PC-3 (cell line): ENCODE data around the gene PAOX. TPM values are rescaled to one million over a fixed set of nuclear protein-coding genes. Genes with fewer than 3 reads are reported as not detected.

ENCODE experiments used
- ATAC-seq: fragments of 200-7000 bp; cut with Tn5 transposase; 2 replicates; pipeline ENCODE4 v1.9.1; 2020; ENCODE audit warnings: mild to moderate bottlenecking, moderate library complexity
- Bru-seq: library from RNA; stranded (reverse); fragments of 400-500 nt; gene quantifications from one replicate; lab custom pipeline; 2021; lab: Mats Ljungman, UMichigan
- BruChase-seq, 2 experiments: library from RNA; stranded (reverse); fragments of 400-500 nt; gene quantifications; one replicate each; lab custom pipeline; 2021; lab: Mats Ljungman, UMichigan
- BruUV-seq: library from RNA; stranded (reverse); fragments of 400-500 nt; replicated peaks from 2 replicates; lab custom pipeline; 2021; lab: Mats Ljungman, UMichigan
- CTCF ChIA-PET: fragments of 300-600 bp; sonication (Branson Sonifier 250); formaldehyde crosslinking; loops from one replicate; lab custom pipeline; 2022; ENCODE audit warnings: antibody characterized with exemption; lab: Charles Lee
- POLR2A ChIA-PET: fragments of 300-600 bp; sonication (Branson Sonifier 250); formaldehyde crosslinking; loops from one replicate; lab custom pipeline; 2022; ENCODE audit warnings: antibody characterized with exemption; ENCODE audit not compliant: unreplicated experiment; lab: Charles Lee
- DNase-seq: peaks from one replicate; pipeline ENCODE4 v3.0.0-alpha.2; 2015
- H2AFZ ChIP-seq: fragments of 300-600 bp; sonication (generic); 2 replicates; pipeline ENCODE4 v1.6.0; 2016; ENCODE audit warnings: antibody characterized with exemption, low read length
- H3F3A ChIP-seq: fragments of 300-600 bp; sonication (generic); one replicate; pipeline ENCODE4 v1.6.0; 2017; ENCODE audit warnings: antibody characterized with exemption, low read length, control low read depth, mild to moderate bottlenecking; ENCODE audit not compliant: unreplicated experiment
- H3K27ac ChIP-seq: fragments of 300-600 bp; sonication (generic); 2 replicates; pipeline ENCODE4 v1.5.1; 2016; ENCODE audit warnings: mild to moderate bottlenecking, low read length
- H3K27me3 ChIP-seq: fragments of 300-600 bp; sonication (generic); 2 replicates; pipeline ENCODE4 v1.6.1; 2016; ENCODE audit warnings: low read length, mixed read lengths
- H3K36me3 ChIP-seq: fragments of 300-600 bp; sonication (generic); 2 replicates; pipeline ENCODE4 v1.6.1; 2016; ENCODE audit warnings: low read depth, mixed run types, low read length, mixed read lengths
- H3K4me1 ChIP-seq: fragments of 300-600 bp; sonication (generic); 2 replicates; pipeline ENCODE4 v1.5.1; 2016; ENCODE audit warnings: low read length; ENCODE audit not compliant: insufficient read depth
- H3K4me2 ChIP-seq: fragments of 300-600 bp; sonication (generic); 2 replicates; pipeline ENCODE4 v1.6.0; 2016; ENCODE audit warnings: low read length
- H3K4me3 ChIP-seq: fragments of 300-600 bp; sonication (generic); 2 replicates; pipeline ENCODE4 v1.5.1; 2016; ENCODE audit warnings: mild to moderate bottlenecking, low read length, mixed read lengths
- H3K79me2 ChIP-seq: fragments of 300-600 bp; sonication (generic); 2 replicates; pipeline ENCODE4 v1.6.1; 2017; ENCODE audit warnings: low read length, mixed read lengths
- H3K9ac ChIP-seq: fragments of 300-600 bp; sonication (generic); 2 replicates; pipeline ENCODE4 v1.6.0; 2016; ENCODE audit warnings: mild to moderate bottlenecking, low read length
- H3K9me2 ChIP-seq: fragments of 300-600 bp; sonication (generic); replicated peaks from 2 replicates; pipeline ENCODE4 v1.6.1; 2016; ENCODE audit warnings: mixed run types, low read length, mixed read lengths
- H3K9me3 ChIP-seq: fragments of 300-600 bp; sonication (generic); 2 replicates; pipeline ENCODE4 v1.6.1; 2016; ENCODE audit warnings: low read length, mixed read lengths
- H4K20me1 ChIP-seq: fragments of 300-600 bp; sonication (generic); 2 replicates; pipeline ENCODE4 v1.6.1; 2016; ENCODE audit warnings: low read length, mixed read lengths
- EZH2 ChIP-seq: fragments of 300-600 bp; sonication (generic); IDR thresholded peaks from one replicate; pipeline ENCODE4 v1.6.1; 2017; ENCODE audit warnings: antibody characterized with exemption, mild to moderate bottlenecking, low read length; ENCODE audit not compliant: unreplicated experiment
- EZH2phosphoT487 ChIP-seq: fragments of 300-600 bp; sonication (generic); IDR thresholded peaks from 2 replicates; pipeline ENCODE4 v1.6.1; 2018; ENCODE audit warnings: mild to moderate bottlenecking, antibody characterized with exemption, low read length, borderline replicate concordance
- intact Hi-C: fragments of 100-400 bp; cut with micrococcal nuclease; formaldehyde crosslinking; loops from 2 replicates; pipeline ENCODE4 v1.9.0; 2023
- long read RNA-seq: library from polyadenylated mRNA; unstranded; transcript quantifications from one replicate; pipeline ENCODE4 v2.0.0, GENCODE V29; 2021; ENCODE audit not compliant: unreplicated experiment
- total RNA-seq: library from RNA; depleted of rRNA; stranded (reverse); fragments of >200 nt; gene quantifications from 2 replicates; pipeline ENCODE4 v1.2.3, GENCODE V29; 2014; rRNA removed
- TF ChIP-seq, protein P1 (sequence below): fragments of 300-600 bp; sonication (generic); conservative IDR thresholded peaks from 2 replicates; pipeline ENCODE4 v1.5.1; 2017; ENCODE audit warnings: antibody characterized with exemption, low read depth, mild to moderate bottlenecking, low read length

PAOX gene
- total RNA-seq (3.7 and 4.1 TPM in 2 replicates), Bru-seq, nascent RNA (percentile 46 among the genes with signal in this experiment), BruChase-seq, experiment 1, labeled RNA remaining after a 6-hour chase (percentile 42 among the genes with signal in this experiment), BruChase-seq, experiment 2, labeled RNA remaining after a 2-hour chase (percentile 50 among the genes with signal in this experiment)
- long read RNA-seq, partial matches to known transcripts = 4 of 7 reads
- long read RNA-seq, other reads (novel, unspliced or antisense) = 2 of 7 reads

DNA sequence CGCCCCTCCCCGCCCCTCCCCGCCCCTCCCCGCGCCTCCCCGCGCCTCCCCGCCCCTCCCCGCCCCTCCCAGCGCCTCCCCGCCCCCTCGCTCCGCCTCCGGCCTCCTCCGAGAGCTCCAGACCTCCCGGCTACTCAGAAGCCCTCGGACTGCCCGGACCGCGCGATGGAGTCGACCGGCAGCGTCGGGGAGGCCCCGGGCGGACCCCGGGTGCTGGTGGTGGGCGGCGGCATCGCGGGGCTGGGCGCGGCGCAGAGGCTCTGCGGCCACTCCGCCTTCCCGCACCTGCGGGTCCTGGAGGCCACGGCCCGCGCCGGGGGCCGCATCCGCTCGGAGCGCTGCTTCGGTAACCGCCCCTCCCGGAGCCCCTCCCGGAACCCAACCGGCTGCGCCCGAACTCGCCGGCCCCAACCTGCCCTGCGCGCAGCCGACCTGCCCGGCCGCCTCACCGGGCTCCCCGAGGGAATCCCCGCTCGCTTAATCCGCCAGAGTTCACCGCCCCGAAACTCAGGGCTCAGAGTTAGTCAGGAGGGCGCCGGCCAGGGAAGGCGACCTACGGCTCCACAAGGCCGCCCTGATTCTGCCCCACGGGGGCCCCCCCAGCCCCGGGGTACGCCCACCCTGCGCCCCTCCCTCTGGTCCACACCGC lies at the start of gene PAOX:
PAOX (plus strand) TSS at position 111 of the 649 bp plus-strand sequence; CDS start at position 166, 55 bp downstream.
- TF ChIP-seq EZH2phosphoT487 (no peak), EZH2 (no peak)
- TF ChIP-seq, protein P1, sequence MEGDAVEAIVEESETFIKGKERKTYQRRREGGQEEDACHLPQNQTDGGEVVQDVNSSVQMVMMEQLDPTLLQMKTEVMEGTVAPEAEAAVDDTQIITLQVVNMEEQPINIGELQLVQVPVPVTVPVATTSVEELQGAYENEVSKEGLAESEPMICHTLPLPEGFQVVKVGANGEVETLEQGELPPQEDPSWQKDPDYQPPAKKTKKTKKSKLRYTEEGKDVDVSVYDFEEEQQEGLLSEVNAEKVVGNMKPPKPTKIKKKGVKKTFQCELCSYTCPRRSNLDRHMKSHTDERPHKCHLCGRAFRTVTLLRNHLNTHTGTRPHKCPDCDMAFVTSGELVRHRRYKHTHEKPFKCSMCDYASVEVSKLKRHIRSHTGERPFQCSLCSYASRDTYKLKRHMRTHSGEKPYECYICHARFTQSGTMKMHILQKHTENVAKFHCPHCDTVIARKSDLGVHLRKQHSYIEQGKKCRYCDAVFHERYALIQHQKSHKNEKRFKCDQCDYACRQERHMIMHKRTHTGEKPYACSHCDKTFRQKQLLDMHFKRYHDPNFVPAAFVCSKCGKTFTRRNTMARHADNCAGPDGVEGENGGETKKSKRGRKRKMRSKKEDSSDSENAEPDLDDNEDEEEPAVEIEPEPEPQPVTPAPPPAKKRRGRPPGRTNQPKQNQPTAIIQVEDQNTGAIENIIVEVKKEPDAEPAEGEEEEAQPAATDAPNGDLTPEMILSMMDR = no peak
- Histone ChIP-seq H2AFZ (peak within 1 kb of the TSS; percentile 88), H3K27me3 (no peaks in the 10 kb centered on the region), H4K20me1 (no peaks in the 10 kb centered on the region), H3K4me2 (peak within 1 kb of the TSS; percentile 97), H3K4me3 (peak within 1 kb of the TSS; percentile 75), H3F3A (no peaks in the 10 kb centered on the region), H3K9ac (peak within 1 kb of the TSS; percentile 36), H3K79me2 (no peaks in the 10 kb centered on the region), H3K4me1 (no peaks in the 10 kb centered on the region), H3K9me3 (no peaks in the 10 kb centered on the region), H3K9me2 (no peaks in the 10 kb centered on the region), H3K36me3 (no peaks in the 10 kb centered on the region), H3K27ac (no peak within 1 kb of the TSS)
- ATAC-seq (peak; percentile 59), DNase-seq (no peak)
- no TSS peak for BruUV-seq
- ChIA-PET CTCF (no interaction called here), POLR2A (interaction anchor here (0.5 to 1.0 kb wide), 2 partner anchors 10 to 31 kb away, joined by 3 to 4 read pairs; no protein-coding TSS in a partner anchor)
- intact Hi-C loops = no loop called here

DNA sequence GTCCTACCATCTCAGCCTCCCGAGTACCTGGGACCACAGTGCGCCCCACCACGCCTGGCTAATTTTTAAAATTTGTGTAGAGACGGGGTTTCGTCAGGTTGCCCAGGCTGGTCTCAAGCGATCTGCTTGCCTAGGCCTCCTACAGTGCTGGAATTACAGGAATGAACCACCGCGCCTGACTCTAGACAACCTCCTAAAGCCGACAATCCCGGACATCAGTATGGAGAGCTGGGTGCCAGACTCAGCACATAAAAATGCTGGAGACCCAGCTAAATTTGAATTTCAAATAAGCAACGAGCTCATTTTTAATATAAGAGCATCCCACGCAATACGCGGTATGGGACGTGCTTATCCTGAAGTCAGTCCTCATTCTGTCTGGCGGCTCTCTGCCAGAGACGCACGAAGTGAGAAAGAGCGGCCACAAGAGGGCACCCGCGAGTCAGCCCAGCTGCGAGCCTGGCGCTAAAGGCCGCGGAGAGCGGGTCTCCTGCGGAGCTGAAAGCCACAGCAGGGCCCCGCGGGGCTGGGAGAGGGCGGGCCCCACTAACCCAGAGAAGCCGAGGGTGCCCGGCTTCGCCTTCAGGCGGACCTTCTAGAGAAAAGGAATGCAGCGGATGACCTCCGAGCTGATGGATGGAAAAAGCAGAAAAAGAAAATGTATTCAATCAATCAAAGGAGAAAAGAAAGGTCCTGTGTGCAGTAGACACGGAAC lies 49.4 kb upstream of the PAOX start:
- ATAC-seq = peak; percentile 83
- Histone ChIP-seq H3K4me1 (peaks cover 15% of the 10 kb centered on the region), H3K9me3 (no peaks in the 10 kb centered on the region), H4K20me1 (no peaks in the 10 kb centered on the region), H3K27me3 (peaks cover 14% of the 10 kb centered on the region), H3F3A (peaks cover 4% of the 10 kb centered on the region), H3K79me2 (no peaks in the 10 kb centered on the region), H3K27ac (no peak overlapping the region), H3K9me2 (no peaks in the 10 kb centered on the region), H3K4me3 (peak overlapping the region; percentile 60), H3K36me3 (no peaks in the 10 kb centered on the region), H3K4me2 (peak overlapping the region; percentile 82), H3K9ac (no peak overlapping the region), H2AFZ (peak overlapping the region; percentile 47; the same call in 1 of the 2 replicates)
- intact Hi-C loops = loop anchor here (10.0 kb wide), 1 partner anchor 175 kb away; no protein-coding TSS in a partner anchor
- POLR2A ChIA-PET = no interaction called here
- DNase-seq = peak; percentile 87
- CTCF ChIA-PET = interaction anchor here (0.6 kb wide), 1 partner anchor 14 kb away, joined by 4 read pairs; no protein-coding TSS in a partner anchor
- TF ChIP-seq EZH2phosphoT487 (no peak), EZH2 (no peak)
- TF ChIP-seq, protein P1 = peak; percentile 84
- BruUV-seq = no TSS peak
